ENCODE results near the gene SPATC1L.
"Not testable (repeated sequence)": the region's sequence is repeated elsewhere in the genome, so short reads cannot be mapped to it uniquely, and the experiment has no call there.

The SPATC1L gene

DNA sequence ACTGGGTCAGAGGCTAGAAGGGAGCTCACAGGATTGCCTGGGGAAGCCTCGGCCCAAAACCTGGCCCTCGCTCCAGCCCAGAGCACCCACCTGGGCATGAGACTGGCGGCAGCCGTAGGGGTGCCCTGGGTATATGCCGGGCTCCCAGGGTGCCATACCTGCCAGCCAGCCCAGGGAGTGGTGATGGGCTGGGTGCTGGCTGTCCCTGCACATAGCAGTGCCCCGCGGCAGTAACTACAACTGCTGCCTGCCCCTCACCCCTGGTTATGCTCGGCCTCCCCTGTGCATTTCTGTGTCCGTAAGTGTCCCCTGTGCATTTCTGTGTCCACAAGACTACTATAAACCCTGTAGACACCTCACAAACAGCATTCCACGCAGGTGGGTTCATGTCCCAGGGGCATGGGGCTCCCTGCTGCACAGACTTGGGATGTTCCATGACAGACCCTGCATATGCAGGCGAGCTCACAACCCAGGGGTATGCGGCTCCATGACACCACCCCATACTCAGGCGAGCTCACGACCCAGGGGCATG lies 5.8 kb upstream of the SPATC1L start:
- no peak for DNase-seq (ENCODE audit: low read depth in 1 of 2, low spot score in 1 of 2)
- in situ Hi-C loops (cut with HindIII; ENCODE audit: low pct_unique_long_range_greater_than_20kb, low sequenced_read_pairs), result no loop called here
- no peak for TF ChIP-seq JUND (IDR thresholded peaks at IDR 0.05; ENCODE audit: low read depth)

DNA sequence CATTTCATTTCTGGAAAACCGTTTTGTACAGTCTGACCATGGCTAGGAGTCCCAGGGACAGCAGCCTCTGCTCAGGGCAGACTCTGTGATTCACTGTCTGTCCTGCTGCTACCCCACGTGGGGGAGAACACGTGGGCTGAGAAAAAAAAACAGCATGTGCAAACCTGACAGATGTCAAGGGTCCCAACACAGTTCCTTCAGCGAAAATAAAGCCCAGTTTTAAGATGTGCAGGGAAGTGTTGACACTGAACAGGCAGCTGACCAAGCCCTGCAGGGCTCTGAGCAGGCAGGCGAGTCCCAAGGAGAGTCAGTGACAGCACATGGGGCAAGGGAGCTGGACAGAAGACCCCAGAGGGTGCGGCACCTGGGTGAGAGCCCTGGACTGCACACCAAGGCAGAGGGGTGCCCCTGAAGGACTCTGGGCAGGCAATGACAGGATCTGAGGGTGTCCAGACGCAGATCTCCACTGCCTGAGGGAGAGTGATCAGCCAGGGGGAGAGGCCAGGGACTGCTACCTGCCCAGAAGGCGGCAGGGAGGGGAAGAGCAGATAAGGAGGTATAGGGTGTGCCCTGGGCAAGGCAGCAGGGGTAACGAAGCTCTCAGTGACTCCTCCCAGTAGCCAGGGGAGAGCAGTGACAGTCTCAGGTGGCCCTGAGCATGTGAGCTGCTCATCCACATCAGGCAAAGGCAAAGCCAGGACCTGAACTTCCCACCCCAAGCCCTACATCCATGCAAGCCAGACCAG lies 5.1 kb upstream of the SPATC1L start:
- in situ Hi-C loops (cut with HindIII; ENCODE audit: low pct_unique_long_range_greater_than_20kb, low sequenced_read_pairs), result no loop called here
- no peak for DNase-seq (ENCODE audit: low read depth in 1 of 2, low spot score in 1 of 2)
- no peak for TF ChIP-seq JUND (IDR thresholded peaks at IDR 0.05; ENCODE audit: low read depth)

DNA sequence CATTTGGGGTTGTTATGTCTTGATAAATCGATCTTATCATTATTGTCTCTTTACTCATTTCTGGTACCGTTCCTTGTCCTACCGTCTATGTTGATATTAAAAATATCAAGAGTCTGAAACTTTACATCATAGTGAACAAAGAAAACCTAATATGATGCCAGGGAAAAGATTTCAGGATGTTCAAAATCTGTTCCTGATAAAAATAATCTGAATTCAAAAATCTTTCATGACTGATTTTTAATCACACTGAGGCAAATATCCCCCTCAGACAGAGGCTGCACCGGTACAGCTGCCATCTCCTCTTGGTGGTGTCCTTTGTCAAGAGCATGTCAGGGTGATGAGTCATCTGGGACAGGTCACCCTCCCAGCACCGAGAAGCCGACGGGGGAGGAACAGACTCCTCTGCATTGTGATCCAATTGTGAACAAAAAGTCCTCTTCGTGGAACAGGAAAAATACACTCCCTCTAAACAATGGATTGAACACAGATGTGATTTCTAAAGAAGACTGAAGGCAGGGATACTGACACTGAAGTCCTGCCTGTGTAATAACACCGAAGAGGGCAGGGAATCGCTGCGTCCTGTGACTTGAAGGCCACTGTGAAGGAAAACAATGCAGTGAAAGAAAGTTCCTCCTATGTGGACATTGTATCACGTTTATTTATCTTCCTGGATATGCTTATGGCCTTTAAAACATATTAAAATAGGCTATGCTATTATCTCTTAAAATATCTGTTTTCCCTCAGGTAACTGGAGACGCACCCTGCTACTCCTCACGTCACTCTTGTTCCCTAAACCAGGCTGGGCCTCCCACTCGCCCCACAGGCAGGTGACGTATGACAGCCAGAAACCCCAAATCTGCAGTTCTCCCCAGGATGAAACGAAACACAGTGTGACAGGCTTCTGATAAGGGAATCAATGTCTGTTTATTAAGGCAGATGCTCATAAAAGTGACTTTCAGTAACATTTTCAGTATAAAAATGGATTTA lies 4.3 kb upstream of the SPATC1L start:
- in situ Hi-C loops (cut with HindIII; ENCODE audit: low pct_unique_long_range_greater_than_20kb, low sequenced_read_pairs), result no loop called here
- peak; percentile 59; the same call in 1 of the 2 replicates for TF ChIP-seq JUND (IDR thresholded peaks at IDR 0.05; ENCODE audit: low read depth)
- DNase-seq (ENCODE audit: low read depth in 1 of 2, low spot score in 1 of 2), result peak in 1 of 2 experiments; percentile 70

DNA sequence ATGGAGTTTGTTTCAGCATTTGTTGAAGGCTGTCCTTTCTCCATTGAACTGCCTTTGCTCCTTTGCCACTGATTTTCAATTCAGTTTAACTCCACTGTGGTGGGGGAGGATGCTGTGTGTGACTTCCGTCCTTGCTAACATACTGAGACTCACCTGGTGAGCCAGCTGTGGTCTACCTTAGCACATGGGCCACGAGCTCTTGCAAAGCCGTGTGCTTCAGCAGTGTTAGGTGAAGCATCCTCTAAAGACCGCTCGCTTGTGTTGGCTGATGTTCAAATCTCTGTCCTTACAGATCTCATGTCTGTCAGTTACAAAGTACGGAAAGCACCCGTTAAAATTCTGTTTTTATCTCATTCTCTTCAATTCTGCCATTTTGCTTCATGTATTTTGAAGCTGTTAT lies 3.6 kb upstream of the SPATC1L start:
- TF ChIP-seq JUND (IDR thresholded peaks at IDR 0.05; ENCODE audit: low read depth), result no peak
- in situ Hi-C loops (cut with HindIII; ENCODE audit: low pct_unique_long_range_greater_than_20kb, low sequenced_read_pairs), result no loop called here
- no peak for DNase-seq (ENCODE audit: low read depth in 1 of 2, low spot score in 1 of 2)

DNA sequence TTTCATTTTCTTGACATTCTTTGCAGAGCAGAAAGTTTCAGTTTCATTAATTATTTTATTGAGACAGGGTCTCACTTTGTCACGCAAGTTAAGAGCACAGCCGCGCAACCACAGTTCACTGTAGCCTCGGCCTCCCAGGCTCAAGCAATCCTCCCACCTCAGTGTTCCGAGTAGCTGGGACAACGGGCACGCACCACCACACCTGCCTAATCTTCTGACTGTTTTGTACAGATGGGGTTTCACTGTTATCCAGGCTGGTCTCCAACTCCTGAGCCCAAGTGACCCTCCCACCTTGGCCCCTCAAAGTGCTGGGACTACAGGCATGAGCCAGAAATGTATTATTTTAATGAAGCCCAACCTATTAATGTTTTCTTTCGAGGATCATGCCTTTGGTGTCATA lies 3.0 kb upstream of the SPATC1L start:
- no peak for TF ChIP-seq JUND (IDR thresholded peaks at IDR 0.05; ENCODE audit: low read depth)
- DNase-seq (ENCODE audit: low read depth in 1 of 2, low spot score in 1 of 2), result no peak

DNA sequence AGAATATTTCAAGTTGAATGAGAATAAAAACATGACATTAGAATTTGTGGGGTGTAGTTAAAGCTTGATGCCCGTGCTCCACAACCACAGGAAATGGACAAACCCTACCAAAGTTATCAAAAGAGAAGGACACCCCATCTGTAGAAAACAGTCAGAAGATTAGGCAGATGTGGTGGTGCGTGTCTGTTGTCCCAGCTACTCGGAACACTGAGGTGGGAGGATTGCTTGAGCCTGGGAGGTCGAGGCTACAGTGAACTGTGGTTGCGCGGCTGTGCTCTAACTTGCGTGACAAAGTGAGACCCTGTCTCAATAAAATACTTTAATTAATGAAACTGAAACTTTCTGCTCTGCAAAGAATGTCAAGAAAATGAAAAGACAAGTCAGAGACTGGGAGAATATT lies 1.5 kb upstream of the SPATC1L start:
- in situ Hi-C loops (cut with HindIII; ENCODE audit: low pct_unique_long_range_greater_than_20kb, low sequenced_read_pairs), result no loop called here
- no peak for DNase-seq (ENCODE audit: low read depth in 1 of 2, low spot score in 1 of 2)
- TF ChIP-seq JUND (IDR thresholded peaks at IDR 0.05; ENCODE audit: low read depth), result no peak

More for the DNA sequence above, 3.0 kb upstream of the SPATC1L start:
- in situ Hi-C loops (cut with HindIII; ENCODE audit: low pct_unique_long_range_greater_than_20kb, low sequenced_read_pairs), result no loop called here

DNA sequence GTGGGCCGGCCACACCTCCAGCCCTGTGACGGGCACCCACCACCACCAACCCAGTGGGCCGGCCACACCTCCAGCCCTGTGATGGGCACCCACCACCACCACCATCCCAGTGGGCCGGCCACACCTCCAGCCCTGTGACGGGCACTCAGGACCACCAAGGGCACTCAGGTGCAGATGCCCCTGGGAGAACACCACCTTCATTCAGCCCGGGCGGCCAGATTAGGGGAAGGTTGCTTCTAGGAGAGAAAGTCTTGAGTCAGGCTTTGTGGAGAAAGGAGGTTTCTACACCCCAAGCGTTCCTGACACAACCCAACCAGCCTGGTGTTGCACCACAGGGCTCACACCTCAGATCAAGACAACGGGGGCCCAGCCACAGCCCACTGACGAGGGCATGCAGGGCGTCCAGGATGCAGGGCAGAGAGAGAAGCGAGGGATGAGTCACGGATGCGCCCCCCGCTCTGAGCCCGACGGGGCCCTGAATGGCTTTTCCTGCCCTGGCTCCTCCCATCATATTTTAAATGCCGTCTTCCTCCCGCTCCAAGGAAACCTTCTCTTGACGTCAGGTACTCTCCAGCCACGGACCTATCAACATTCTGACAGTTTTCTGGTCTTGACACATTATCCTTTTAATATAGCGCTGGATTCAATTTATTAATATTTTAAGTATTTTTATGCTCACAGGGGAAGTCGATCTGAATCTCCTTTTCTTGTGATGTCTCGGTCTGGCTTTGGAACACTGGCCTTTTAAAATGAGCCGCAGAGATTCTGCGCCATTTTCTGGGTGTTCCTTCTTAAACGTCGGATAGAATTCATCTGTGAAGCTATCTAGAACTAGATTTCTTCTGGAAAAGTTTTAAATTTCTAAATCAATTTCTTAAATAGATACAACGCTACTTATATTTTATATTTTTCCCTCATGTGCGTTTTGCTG lies 631 bp upstream of the SPATC1L start:
- in situ Hi-C loops (cut with HindIII; ENCODE audit: low pct_unique_long_range_greater_than_20kb, low sequenced_read_pairs), result no loop called here
- TF ChIP-seq JUND (IDR thresholded peaks at IDR 0.05; ENCODE audit: low read depth), result no peak
- peak; percentile 75 to 87 for DNase-seq (ENCODE audit: low read depth in 1 of 2, low spot score in 1 of 2)

DNA sequence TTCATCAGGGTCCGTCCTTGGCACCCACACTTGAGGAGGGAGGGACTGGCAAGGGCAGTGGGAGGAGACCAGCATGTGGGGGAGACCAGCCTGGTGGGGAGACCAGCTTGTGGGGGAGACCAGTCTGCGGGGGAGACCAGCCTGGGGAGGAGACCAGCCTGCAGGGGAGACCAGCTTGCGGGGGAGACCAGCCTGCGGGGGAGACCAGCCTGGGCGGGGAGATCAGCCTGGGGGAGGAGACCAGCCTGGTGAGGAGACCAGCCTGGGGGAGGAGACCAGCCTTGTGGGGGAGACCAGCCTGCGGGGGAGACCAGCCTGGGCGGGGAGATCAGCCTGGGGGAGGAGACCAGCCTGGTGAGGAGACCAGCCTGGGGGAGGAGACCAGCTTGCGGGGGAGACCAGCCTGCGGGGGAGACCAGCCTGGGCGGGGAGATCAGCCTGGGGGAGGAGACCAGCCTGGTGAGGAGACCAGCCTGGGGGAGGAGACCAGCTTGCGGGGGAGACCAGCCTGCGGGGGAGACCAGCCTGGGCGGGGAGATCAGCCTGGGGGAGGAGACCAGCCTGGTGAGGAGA lies 836 bp downstream of the SPATC1L start:
- DNase-seq (ENCODE audit: low read depth in 1 of 2, low spot score in 1 of 2); in situ Hi-C loops (cut with HindIII; ENCODE audit: low pct_unique_long_range_greater_than_20kb, low sequenced_read_pairs): not testable (repeated sequence)

DNA sequence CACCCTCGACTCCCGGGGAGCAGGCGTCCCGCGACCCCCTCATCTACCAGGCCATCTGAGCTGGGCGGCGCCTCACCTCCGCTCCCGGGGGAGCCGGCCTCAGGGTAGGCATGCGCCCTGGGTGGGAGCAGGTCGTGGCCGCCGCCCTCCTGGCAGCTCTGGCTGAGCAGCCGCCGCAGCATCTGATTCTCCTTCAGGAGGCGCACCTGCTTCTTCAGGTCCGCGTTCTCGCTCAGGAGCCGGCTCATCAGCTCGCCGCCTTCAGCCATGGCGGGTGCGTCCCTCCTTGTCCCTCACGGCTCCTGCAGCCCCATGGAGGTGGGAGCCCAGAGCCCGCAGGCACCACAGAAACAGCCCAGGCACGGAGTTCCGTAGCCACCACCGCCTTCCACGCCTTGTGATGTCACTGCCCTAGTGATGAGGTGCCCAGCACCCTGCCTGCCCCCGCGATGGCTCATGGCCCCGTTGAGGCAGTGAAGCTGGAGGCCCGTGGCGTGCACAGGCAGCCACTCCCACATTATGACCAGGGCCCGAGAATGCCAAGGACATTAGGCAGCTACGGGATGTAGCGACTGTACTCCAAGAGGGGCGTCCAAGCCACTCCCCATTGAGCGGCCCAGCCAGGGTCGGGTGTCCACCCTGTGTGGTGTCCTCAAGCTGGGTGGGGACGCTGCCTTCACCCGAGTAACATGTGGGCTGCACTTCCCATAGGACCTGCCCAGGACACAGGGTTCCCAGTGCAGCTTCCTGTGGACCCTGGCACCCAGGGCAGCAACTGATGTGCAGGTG lies 1.5 kb downstream of the SPATC1L start:
- in situ Hi-C loops (cut with HindIII; ENCODE audit: low pct_unique_long_range_greater_than_20kb, low sequenced_read_pairs), result no loop called here
- DNase-seq (ENCODE audit: low read depth in 1 of 2, low spot score in 1 of 2), result no peak
- no peak for TF ChIP-seq JUND (IDR thresholded peaks at IDR 0.05; ENCODE audit: low read depth)

DNA sequence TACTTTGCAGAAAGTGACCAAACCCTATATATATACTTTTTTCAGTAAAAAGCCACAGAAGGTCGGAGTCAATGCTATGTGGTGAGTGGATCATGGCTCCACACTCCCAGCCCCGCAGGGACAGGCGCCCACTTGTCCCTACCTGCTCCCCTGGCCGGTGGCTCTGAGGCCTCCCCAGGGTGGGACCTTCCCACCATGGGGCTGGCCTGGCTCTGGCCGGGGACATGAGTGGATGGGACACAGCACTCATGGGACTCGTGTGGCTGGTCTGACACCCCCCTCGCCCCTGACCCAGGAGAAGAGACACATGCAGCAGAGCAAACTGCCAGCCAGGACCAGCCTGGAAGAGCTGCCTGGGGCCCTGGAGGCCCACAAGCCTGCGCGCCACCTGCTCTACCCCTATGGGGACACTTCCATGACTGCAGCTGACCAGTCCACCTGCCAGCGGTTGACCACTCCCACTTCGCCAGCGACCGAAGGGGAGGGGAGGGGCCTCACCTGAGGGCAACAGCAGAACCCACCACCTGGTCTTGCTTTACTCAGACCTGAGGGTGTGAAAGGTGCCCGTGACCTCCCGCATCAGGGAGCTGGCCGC lies 2.2 kb downstream of the SPATC1L start:
- no peak for TF ChIP-seq JUND (IDR thresholded peaks at IDR 0.05; ENCODE audit: low read depth)
- in situ Hi-C loops (cut with HindIII; ENCODE audit: low pct_unique_long_range_greater_than_20kb, low sequenced_read_pairs), result no loop called here
- DNase-seq (ENCODE audit: low read depth in 1 of 2, low spot score in 1 of 2), result no peak

DNA sequence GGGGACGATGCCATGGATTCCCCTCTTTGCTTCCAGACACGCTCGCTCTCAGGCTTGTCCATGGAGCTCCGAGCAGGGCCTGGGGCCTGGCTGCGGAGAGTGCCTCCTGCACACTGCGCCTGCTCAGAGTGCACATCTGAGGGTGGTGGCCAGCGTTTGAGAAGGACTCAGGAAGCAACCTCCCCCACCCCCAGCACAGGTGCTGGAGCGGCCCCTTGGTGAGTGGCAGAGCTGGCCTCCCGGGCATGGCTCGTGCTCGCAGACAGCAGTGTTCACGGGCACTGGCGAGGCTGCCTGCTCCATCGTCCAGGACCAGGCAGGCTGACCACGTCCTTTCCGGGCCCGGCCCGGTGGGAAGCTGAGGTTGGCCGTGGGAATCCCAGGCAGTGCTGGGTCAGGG lies 2.8 kb downstream of the SPATC1L start:
- DNase-seq (ENCODE audit: low read depth in 1 of 2, low spot score in 1 of 2), result no peak
- no peak for TF ChIP-seq JUND (IDR thresholded peaks at IDR 0.05; ENCODE audit: low read depth)
- in situ Hi-C loops (cut with HindIII; ENCODE audit: low pct_unique_long_range_greater_than_20kb, low sequenced_read_pairs), result no loop called here
